GM12875 (cell line): Measurements from ENCODE around the gene JUND.

ENCODE experiments used
- H3K4me3 ChIP-seq: one replicate; pipeline ENCODE4 v1.5.1; 2011; ENCODE audit warnings: low read depth, low read length, control low read depth
- CTCF ChIP-seq: IDR thresholded peaks from 2 replicates; pipeline ENCODE4 v1.5.1; 2011; ENCODE audit warnings: low read depth, mild to moderate bottlenecking, control low read depth, inconsistent platforms, low read length, moderate library complexity, borderline replicate concordance; ENCODE audit not compliant: insufficient read depth

Gene JUND

GRCh38 chr19:18301718-18302111 lies 20.3 kb upstream of the JUND start:
- no peak for TF ChIP-seq CTCF
- no peak overlapping the region for H3K4me3 ChIP-seq

- H3K4me3 ChIP-seq: no peak overlapping the region
- TF ChIP-seq CTCF: no peak
These were observed 19.7 kb upstream of the JUND start for GRCh38 chr19:18300930-18301717.

GRCh38 chr19:18299654-18300053 lies 18.2 kb upstream of the JUND start:
- no peak overlapping the region for H3K4me3 ChIP-seq
- TF ChIP-seq CTCF: no peak

GRCh38 chr19:18298601-18299000 lies 17.2 kb upstream of the JUND start:
- no peak overlapping the region for H3K4me3 ChIP-seq
- TF ChIP-seq CTCF: no peak

GRCh38 chr19:18297308-18297707 lies 15.9 kb upstream of the JUND start:
- no peak overlapping the region for H3K4me3 ChIP-seq
- no peak for TF ChIP-seq CTCF

GRCh38 chr19:18295034-18295451 lies 13.6 kb upstream of the JUND start:
- no peak overlapping the region for H3K4me3 ChIP-seq
- no peak for TF ChIP-seq CTCF

GRCh38 chr19:18294467-18294864 lies 13.0 kb upstream of the JUND start:
- no peak for TF ChIP-seq CTCF

More at GRCh38 chr19:18294467-18294864, 13.0 kb upstream of the JUND start:
- no peak overlapping the region for H3K4me3 ChIP-seq
